HG03196 (cell line): ENCODE results near the gene ISYNA1.

ENCODE experiments used
- ATAC-seq: cut with Tn5 transposase; IDR thresholded peaks from one replicate; pipeline ENCODE4 v1.9.1; 2021; ENCODE audit not compliant: unreplicated experiment

The ISYNA1 gene

GRCh38 chr19:18397242-18398202, 40.4 kb downstream of the ISYNA1 start, which contains the start of gene LRRC25:
LRRC25 (minus strand) TSS chr19:18397622; CDS start chr19:18396963, 659 bp downstream.
- ATAC-seq = no peak

- no peak for ATAC-seq
Observed at GRCh38 chr19:18396471-18397241, 41.3 kb downstream of the ISYNA1 start.

GRCh38 chr19:18393836-18394235, 44.1 kb downstream of the ISYNA1 start:
- ATAC-seq = no peak

GRCh38 chr19:18392926-18393325, 45.0 kb downstream of the ISYNA1 start:
- ATAC-seq = no peak

- ATAC-seq = no peak
Observed at GRCh38 chr19:18392417-18392816, 45.5 kb downstream of the ISYNA1 start.

GRCh38 chr19:18391509-18392075, 46.3 kb downstream of the ISYNA1 start:
- no peak for ATAC-seq

GRCh38 chr19:18390065-18390907, 47.6 kb downstream of the ISYNA1 start:
- ATAC-seq = no peak

GRCh38 chr19:18389726-18390064, 48.2 kb downstream of the ISYNA1 start:
- ATAC-seq = no peak

GRCh38 chr19:18388960-18389725, 48.8 kb downstream of the ISYNA1 start:
- no peak for ATAC-seq

GRCh38 chr19:18388100-18388959, 49.6 kb downstream of the ISYNA1 start:
- peak; percentile 67 for ATAC-seq

GRCh38 chr19:18386543-18387271, 51.2 kb downstream of the ISYNA1 start:
- ATAC-seq = no peak

- no peak for ATAC-seq
Observed at GRCh38 chr19:18385675-18386542, 52.0 kb downstream of the ISYNA1 start, which contains the start of gene GDF15. GDF15 (plus strand) TSS chr19:18386158; CDS start chr19:18386190, 32 bp downstream.

GRCh38 chr19:18385359-18385674, 52.6 kb downstream of the ISYNA1 start:
- ATAC-seq = no peak

GRCh38 chr19:18384775-18385174, 53.2 kb downstream of the ISYNA1 start:
- no peak for ATAC-seq
